HG02840 (cell line): ENCODE results near the gene LDLRAD2.
"Not testable (repeated sequence)": the region's sequence is repeated elsewhere in the genome, so short reads cannot be mapped to it uniquely, and the experiment has no call there.

Source experiments
- ATAC-seq: cut with Tn5 transposase; IDR thresholded peaks from one replicate; pipeline ENCODE4 v1.9.1; 2021; ENCODE audit warnings: mild to moderate bottlenecking, moderate library complexity, moderate number of reproducible peaks; ENCODE audit not compliant: unreplicated experiment, low FRiP score

Gene LDLRAD2

GRCh38 chr1:21823980-21824702 lies 12.1 kb downstream of the LDLRAD2 start:
- ATAC-seq = no peak

DNA sequence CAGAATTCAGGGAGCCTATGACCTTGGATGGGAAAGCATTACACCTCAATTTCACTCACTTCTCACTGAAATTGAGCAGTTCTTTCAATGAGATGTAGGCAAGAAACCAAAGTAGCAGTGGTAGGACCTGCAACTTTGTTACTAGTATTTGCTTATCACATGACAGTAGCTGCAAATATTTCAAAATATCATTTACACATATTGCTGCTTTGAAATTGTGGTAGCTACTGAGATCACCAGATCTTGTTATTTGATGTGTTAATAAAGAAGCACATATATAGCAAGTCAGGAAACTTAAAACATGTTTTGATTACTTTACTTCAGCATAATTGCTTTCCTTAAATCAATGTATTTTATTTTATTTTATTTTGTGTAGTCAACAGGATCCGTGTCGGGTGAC lies 12.9 kb downstream of the LDLRAD2 start:
- ATAC-seq = no peak

DNA sequence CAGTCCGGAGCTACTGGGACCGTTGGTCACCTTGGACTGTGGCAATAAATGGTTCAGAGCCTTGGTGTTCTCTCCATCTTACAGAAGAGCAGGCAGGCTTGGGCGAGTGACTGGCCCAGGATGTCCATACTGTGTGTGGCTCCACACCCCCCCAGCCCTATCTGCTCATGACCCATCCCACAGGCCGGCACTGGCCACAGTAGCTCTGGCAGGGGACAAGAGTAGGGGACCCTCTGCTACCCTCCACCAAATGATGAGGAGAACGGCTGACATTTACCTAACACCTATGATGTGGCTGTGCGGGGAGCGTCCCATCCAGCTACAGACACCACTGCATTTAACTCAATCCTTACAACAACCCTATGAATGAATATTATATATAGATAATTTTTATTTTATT lies 13.3 kb downstream of the LDLRAD2 start:
- ATAC-seq = no peak

DNA sequence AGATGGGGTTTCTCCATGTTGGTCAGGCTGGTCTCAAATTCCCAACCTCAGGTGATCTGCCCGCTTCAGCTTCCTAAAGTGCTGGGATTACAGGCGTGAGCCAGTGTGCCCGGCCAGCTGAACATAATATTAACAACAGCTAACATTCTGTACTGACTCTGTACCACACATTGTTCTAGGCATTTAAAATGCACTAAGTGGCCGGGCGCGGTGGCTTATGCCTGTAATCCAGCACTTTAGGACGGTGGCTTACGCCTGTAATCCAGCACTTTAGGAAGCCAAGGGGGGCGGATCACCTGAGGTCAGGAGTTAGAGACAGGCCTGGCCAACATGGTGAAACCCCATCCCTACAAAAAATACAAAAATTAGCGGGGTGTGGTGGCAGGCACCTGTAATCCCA lies 14.6 kb downstream of the LDLRAD2 start:
- not testable (repeated sequence) for ATAC-seq

DNA sequence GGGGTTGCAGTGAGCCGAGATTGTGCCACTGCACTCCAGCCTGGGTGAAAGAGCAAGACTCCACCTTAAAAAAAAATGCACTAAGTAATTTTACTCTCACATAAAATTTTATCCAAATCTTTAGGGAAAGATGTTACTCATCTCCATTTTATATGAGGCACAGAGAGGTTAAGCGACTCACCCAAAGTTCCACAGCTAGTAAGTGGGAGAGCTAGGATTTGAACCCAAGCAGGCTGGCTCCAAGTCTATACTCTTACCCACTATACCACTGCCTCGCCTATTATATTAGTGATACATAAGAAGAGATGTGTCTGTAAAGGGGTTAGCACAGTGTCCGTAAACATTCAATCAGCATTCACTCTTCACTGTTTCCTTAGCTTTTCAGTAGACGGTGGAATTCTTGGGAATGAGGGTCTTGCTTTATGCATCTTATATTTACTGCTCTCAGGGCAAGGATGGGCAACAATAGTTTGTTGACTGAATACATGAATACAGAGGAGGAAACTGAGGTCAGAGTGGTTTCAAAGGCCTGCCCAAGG lies 15.1 kb downstream of the LDLRAD2 start:
- ATAC-seq = no peak

GRCh38 chr1:21828075-21828474 lies 16.0 kb downstream of the LDLRAD2 start:
- ATAC-seq = no peak

DNA sequence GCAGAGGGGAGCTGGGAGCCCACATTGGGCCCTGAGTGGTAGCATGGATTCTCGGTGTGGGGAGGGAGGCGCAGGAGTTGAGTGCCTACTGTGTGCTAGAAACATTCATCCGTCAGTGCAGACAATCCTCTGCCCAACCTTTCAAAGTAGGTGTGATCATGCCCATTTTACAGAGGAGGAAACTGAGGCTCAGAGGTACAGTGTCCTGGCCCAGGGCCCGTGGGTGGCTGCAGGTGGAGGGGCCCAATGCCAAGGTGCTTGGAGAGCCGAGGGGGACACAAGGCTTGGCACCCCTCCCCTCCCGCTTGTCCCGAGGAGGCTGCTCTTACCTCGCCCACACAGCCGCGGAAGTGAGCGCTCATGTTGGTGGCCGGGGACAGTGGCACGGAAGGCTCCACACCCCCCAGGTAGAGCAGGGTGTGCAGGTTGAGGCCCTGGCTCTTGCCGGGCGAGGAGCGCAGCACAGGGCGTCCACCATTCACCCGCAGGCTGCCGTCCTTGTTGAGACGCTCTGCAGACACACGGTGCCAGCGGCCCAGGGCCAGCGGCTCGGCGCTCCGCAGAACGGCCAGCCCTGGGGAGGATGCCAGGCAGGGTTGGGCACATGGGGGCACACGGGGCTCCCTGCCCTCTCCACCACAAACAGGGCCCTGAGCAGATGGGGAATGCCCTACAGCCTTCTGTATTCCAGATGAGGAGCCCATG lies 16.6 kb downstream of the LDLRAD2 start:
- ATAC-seq = no peak

DNA sequence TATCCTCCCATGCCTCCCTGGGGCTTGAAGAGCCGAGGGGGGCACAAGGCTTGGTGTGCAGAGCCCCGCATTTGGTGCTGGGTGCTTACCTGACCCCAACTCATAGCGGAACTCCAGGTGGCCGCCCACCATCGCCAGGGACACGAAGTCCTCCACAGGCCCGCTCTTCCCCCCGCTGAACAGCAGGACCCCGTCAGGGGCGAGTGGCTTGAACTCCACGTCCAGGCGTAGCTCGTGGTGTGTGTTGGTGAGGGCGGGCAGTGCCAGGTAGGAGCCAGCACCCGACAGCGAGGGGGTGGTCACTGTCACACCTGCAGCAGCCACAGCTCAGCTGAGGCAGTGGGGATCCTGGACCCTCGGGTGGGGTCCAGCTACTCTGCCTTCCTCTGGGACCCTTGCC lies 17.2 kb downstream of the LDLRAD2 start:
- no peak for ATAC-seq

DNA sequence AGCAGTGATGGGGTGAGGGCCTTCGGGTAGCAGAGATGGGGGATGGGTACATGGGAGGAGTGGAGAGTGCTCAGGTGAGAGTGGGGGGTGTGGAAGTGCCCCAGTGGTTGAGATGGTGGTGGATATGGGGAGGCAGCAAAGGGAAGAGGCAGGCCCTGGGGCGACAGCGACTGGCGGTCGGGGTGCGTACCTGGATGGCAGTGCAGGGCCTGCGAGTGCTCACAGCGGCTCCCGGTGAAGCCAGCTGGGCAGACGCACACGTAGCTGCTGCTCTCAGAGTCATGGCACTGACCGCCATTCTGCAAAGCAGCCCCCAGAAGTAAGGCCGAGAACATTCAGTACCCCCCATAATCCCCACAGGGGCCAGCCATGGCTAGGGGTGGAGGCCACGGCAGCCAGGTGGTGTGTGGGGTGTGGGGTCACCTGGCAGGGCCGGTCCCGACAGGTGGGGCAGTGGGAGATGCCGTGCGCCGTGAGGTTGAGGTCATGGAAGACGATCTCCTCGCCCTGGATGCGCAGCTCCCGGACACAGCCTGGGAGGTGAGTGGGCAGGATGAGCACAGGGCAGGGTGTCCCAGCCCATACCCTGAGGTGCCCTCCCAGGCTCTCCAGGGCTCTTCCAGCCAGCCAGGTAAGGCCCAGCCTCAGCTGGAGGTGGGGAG lies 18.9 kb downstream of the LDLRAD2 start:
- ATAC-seq = no peak

DNA sequence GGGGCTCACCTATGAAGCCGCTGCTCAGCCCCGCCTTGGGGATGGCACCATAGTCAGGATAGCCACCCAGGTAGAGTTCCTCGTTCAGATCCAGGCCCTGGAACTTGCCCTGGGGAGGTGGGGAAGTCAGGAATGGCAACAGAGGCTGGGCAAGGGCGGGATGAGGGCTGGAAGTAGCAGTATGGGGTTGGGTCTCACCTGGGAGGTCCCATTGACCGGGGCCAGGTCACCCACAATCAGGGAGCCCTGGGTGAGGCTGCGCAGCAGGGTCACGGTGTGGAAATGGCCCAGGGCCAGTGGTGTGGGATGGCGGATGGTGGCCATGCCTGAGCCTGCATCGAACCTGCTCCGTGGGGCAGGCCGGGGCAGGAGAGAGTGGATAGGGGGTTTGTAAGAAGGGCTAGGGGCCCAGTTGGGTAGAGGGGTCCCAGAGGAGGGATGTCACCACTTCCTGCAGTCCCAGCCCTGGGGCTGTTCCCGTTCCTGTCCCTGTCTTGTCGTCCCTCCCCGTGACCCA lies 19.4 kb downstream of the LDLRAD2 start:
- ATAC-seq = no peak

- ATAC-seq = no peak
Measured at GRCh38 chr1:21833392-21833976, 21.4 kb downstream of the LDLRAD2 start.

DNA sequence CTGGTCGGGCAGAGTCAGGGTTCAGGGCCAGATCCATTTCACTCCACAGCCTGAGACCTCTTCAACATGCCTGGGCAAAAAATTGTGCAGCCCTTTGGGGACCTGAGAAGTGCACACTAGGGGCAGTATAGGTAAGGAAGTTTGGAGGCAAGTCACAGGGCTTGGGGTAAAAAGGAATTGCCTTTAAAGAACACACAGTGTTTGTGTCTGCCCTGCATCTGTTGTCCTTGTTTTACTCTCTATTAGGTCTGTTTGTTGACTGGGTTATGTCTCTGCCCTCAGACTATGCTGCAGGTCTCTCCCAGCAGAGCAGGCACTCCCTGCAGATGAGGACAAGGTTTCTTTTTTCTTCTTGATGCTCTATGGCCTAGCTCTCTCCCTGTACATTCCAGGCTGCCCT lies 22.0 kb downstream of the LDLRAD2 start:
- ATAC-seq = no peak

GRCh38 chr1:21834666-21835065 lies 22.6 kb downstream of the LDLRAD2 start:
- ATAC-seq = no peak

DNA sequence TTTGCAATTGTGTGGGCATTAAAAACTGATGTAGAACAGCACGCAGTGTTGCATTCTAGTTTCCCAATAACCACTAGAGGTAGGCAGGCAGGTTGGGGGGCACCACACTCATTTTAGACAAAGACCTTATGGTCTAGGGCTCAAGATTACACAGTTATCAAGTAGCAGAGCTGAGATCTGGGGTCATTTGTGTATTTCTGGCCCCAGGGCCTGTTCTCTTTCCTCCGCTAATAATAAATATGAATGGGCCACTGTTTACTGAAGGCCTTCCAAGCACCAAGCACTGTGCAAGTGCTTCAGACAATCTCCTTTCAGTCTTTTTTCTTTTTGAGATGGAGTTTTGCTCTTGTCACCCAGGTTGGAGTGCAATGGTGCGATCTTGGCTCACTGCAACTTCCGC lies 23.9 kb downstream of the LDLRAD2 start:
- ATAC-seq = no peak

DNA sequence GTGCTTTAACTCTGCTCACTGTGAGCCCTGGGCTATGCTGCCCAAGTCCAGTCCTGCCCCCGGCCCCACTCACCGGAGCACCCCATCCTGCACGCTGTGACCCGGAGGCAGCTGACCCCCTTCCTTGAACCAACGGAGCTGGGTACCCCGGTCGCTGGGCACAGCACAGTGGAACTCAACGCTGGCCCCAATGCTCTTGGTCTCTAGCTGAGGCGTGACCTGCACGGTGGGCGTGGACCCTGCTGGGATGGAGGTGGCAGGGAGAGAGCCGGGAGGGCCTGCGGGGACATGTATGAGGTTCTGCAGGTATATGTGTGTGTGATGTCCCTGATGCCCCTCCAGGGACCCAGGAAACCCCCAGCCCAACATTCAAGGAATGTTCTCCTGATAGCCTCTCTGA lies 24.7 kb downstream of the LDLRAD2 start:
- no peak for ATAC-seq

GRCh38 chr1:21837476-21837875 lies 25.4 kb downstream of the LDLRAD2 start:
- ATAC-seq = no peak

DNA sequence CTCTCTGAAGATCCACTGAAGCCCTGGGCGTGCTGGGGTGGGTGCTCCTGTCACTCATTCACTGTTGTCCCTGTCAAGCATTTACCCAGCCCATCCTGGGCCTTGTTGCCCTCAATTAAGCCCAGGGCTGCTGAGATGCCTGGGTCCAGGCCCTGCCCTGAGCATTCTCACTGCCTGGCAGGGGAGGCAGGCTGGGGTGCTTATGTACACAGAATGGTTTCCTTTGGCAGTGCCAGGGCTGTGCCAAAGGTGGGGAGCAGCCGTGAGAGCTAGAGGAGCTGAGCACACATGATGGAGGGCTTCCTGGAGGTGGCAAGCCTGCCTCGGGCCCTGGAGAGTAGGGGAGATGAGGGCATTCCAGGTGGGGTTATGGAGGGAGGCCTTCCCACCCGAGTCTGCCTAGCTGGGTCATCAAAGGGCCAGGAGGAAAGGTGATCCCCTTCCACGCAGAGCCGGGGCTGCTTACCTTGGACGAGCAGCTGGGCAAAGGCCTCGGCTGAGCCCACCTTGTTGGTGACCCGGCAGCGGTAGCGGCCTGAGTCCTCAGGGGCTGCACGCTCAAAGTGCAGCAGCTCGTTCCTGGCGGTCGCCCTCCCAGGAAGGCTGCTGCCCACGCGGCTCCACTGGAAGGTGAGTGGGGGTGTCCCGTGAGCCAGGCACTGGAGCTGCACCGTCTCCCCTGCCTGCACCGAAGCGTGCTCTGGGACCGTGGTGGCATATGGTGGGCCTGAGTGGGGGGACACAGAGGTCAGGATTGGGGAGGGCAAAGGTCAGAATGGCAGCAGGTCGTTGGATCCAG lies 26.5 kb downstream of the LDLRAD2 start:
- no peak for ATAC-seq

DNA sequence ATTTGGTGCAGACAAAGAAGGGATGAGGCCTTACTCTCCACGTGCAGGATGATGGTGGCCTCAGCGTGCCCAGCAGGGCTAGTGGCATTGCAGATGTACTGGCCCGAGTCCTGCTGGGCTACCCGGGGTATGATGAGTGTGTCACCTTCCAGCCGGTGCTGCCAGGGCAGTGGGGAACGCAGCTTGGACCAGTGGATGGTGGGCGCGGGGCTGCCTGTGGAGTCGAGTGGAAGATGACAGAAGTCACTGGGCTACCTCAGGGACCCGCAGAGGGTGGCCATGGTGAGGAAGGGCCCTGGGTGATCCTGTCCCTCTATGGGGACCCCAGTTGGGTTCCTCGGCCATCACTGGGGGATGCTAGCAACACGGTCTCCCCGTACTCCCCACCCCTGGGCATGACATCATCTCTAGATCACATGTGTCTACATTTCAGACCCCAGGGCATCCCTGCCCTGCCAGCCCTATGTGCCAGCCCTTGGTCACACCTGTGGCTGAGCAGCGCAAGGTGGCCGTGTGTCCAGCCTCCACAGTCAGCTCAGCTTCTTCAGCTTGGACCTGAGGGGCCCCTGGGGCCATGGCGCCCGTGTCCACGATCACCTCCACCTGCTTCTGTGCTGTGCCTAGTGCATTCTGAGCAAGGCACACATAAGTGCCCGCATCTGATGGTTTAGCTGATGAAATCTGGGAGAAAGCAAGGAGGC lies 27.4 kb downstream of the LDLRAD2 start:
- no peak for ATAC-seq

DNA sequence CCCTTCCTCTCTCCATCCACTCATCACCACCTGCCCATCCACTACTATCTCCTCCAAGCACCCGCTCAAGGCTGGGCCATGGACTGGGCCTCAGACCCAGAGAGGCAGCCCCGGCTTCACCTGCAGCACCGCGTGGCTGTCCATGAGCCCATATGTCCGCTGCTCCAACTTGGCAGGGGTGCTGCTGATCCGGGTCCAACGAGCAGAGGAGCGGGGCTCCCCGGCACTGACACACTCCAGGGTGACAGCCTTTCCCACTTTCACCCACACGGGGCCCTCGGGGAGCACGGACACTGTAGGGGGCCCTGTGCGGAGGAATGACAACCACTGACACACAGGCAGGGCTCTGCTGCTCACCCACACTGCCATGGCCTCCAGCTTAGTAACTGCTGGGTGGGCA lies 28.9 kb downstream of the LDLRAD2 start:
- no peak for ATAC-seq
